ENCODE results near the gene ITGAD. TPM values are rescaled to one million over a fixed set of nuclear protein-coding genes. Genes with fewer than 3 reads are reported as not detected.

ITGAD gene
- total and polyA plus RNA-seq, 2 of the 4 experiments (the other 2 are of a cell fraction): not detected

- H3K36me3 ChIP-seq (ENCODE audit: control insufficient read depth, insufficient read depth, low read length): no peaks in the 10 kb centered on the region
- H2BK5ac ChIP-seq (ENCODE audit: low read depth, low read length, poor library complexity, severe bottlenecking): no peak overlapping the region
- H3K4me2 ChIP-seq (ENCODE audit: low read depth, low read length): no peak overlapping the region
- H3K27ac ChIP-seq (ENCODE audit: insufficient read depth, low read length): no peak overlapping the region
- no peak overlapping the region for H3K14ac ChIP-seq (replicated peaks; ENCODE audit: low read depth, low read length)
- H2AK9ac ChIP-seq (replicated peaks; ENCODE audit: low read depth, low read length, poor library complexity): no peak overlapping the region
- no peaks in the 10 kb centered on the region for H4K20me1 ChIP-seq (ENCODE audit: insufficient read depth, low read length)
- no peak for TF ChIP-seq POLR2A (IDR thresholded peaks at IDR 0.05; ENCODE audit: low read depth, low read length)
- no peak for TF ChIP-seq CEBPB (IDR thresholded peaks at IDR 0.05; ENCODE audit: low read depth, low read length)
- TF ChIP-seq CHD1 (IDR thresholded peaks at IDR 0.05; ENCODE audit: low read depth, low read length): no peak
- TF ChIP-seq FOS (IDR thresholded peaks at IDR 0.05; ENCODE audit: low read depth, low read length): no peak
- no peak for TF ChIP-seq USF2 (IDR thresholded peaks at IDR 0.05; ENCODE audit: low read depth, low read length)
- TF ChIP-seq RFX5 (IDR thresholded peaks at IDR 0.05; ENCODE audit: low read depth, low read length): no peak
- no peak for TF ChIP-seq MAZ (IDR thresholded peaks at IDR 0.05; ENCODE audit: borderline replicate concordance, low read depth, low read length)
- POLR2A ChIA-PET (ENCODE audit: unreplicated experiment): no interaction called here
- H2AFZ ChIP-seq (replicated peaks; ENCODE audit: low read length, poor library complexity): no peak overlapping the region
- ATAC-seq (ENCODE audit: low read depth) (no peak), DNase-seq (no peak)
- in situ Hi-C loops (cut with MboI; ENCODE audit: low sequenced_read_pairs) (no loop called here), intact Hi-C loops (cut with micrococcal nuclease) (no loop called here), dilution Hi-C loops (cut with HindIII; ENCODE audit: low sequenced_read_pairs, unreplicated experiment) (no loop called here)
- H3K23ac ChIP-seq (ENCODE audit: low read depth, low read length): no peak overlapping the region
- no peaks in the 10 kb centered on the region for H3K4me1 ChIP-seq (ENCODE audit: control insufficient read depth, insufficient read depth, low read length)
- no peak overlapping the region for H3K4ac ChIP-seq (ENCODE audit: low read depth, low read length)
- H3K4me3 ChIP-seq (ENCODE audit: insufficient read depth, low read depth, low read length): no peak overlapping the region
- H2BK120ac ChIP-seq (ENCODE audit: low read depth, low read length): no peak overlapping the region
- CTCF ChIA-PET: no interaction called here
- no TSS peak for BruUV-seq (replicated peaks)
- H4K8ac ChIP-seq (ENCODE audit: low read depth in 2 of 2, low read length in 2 of 2): no peak overlapping the region
- no peak overlapping the region for H4K5ac ChIP-seq (ENCODE audit: low read depth, low read length)
- no CpG with 5 or more reads among the region's 5 CpGs for WGBS, 2 experiments (ENCODE audit: extremely low coverage in 2 of 2, insufficient read length in 1 of 2)
- H3K79me1 ChIP-seq (ENCODE audit: low read depth in 1 of 2, low read length in 2 of 2): no peaks in the 10 kb centered on the region
- H2BK15ac ChIP-seq (ENCODE audit: low read depth, low read length): no peak overlapping the region
- H3K9me3 ChIP-seq (ENCODE audit: control insufficient read depth, insufficient read depth, low read length): no peaks in the 10 kb centered on the region
- no peak overlapping the region for H2AK5ac ChIP-seq (ENCODE audit: low read depth, low read length)
- no peaks in the 10 kb centered on the region; the same call in 1 of the 2 replicates for H3K27me3 ChIP-seq (ENCODE audit: control insufficient read depth, insufficient read depth, low read length)
- H3K18ac ChIP-seq (ENCODE audit: low read depth, low read length): no peak overlapping the region
- no peak overlapping the region for H2BK20ac ChIP-seq (ENCODE audit: low read depth, low read length)
- no peak overlapping the region for H3K56ac ChIP-seq (ENCODE audit: extremely low read depth, insufficient read depth, low read length)
- H3K9ac ChIP-seq (ENCODE audit: low read depth, low read length): no peak overlapping the region
- no peak overlapping the region for H4K91ac ChIP-seq (ENCODE audit: insufficient read depth, low read depth, low read length)
- H3K9me1 ChIP-seq (ENCODE audit: insufficient read depth, low read length): no peaks in the 10 kb centered on the region
Measured at GRCh38 chr16:31347445-31347844, 45.7 kb upstream of the ITGAD start.
